Trophoblast cell (in vitro differentiated cells and primary cell): ENCODE data around the gene EIF4G3.

Experiments used
- DNase-seq, 2 donors: peaks; one replicate each; pipeline ENCODE4 v3.0.0-alpha.2; 2016
- H2AFZ ChIP-seq: 2 replicates; pipeline ENCODE4 v1.6.1; 2013; ENCODE audit warnings: low read length, moderate library complexity, mild to moderate bottlenecking; ENCODE audit not compliant: insufficient read depth, poor library complexity
- H2AK5ac ChIP-seq: 2 replicates; pipeline ENCODE4 v1.6.1; 2013; ENCODE audit warnings: mild to moderate bottlenecking, low read length
- H2BK120ac ChIP-seq: 2 replicates; pipeline ENCODE4 v1.6.1; 2013; ENCODE audit warnings: low read length, mild to moderate bottlenecking, moderate library complexity; ENCODE audit not compliant: insufficient read depth, poor library complexity
- H2BK12ac ChIP-seq: 2 replicates; pipeline ENCODE4 v1.6.1; 2013; ENCODE audit warnings: mild to moderate bottlenecking, low read length, moderate library complexity
- H2BK5ac ChIP-seq: 2 replicates; pipeline ENCODE4 v1.6.1; 2013; ENCODE audit warnings: low read length, low read depth, moderate library complexity, mild to moderate bottlenecking; ENCODE audit not compliant: poor library complexity
- H3K14ac ChIP-seq: 2 replicates; pipeline ENCODE4 v1.6.1; 2013; ENCODE audit warnings: mild to moderate bottlenecking, low read length
- H3K18ac ChIP-seq: 2 replicates; pipeline ENCODE4 v1.6.1; 2013; ENCODE audit warnings: mild to moderate bottlenecking, low read length
- H3K23ac ChIP-seq: 2 replicates; pipeline ENCODE4 v1.6.1; 2013; ENCODE audit warnings: low read length
- H3K27ac ChIP-seq: 2 replicates; pipeline ENCODE4 v1.5.1; 2013; ENCODE audit warnings: low read depth, mild to moderate bottlenecking, inconsistent platforms, low read length, moderate library complexity
- H3K27me3 ChIP-seq: 2 replicates; pipeline ENCODE4 v1.6.1; 2013; ENCODE audit warnings: inconsistent platforms, mild to moderate bottlenecking, low read length, moderate library complexity; ENCODE audit not compliant: insufficient read depth
- H3K36me3 ChIP-seq, 2 experiments: 1 replicate in 1 of 2; 2 replicates in 1 of 2; pipeline ENCODE4 v1.6.1; 2013; ENCODE audit warnings: low read length in 2 of 2, mild to moderate bottlenecking in 2 of 2, moderate library complexity in 1 of 2; ENCODE audit not compliant: insufficient read depth in 2 of 2, control insufficient read depth in 1 of 2
- H3K4ac ChIP-seq: 2 replicates; pipeline ENCODE4 v1.6.1; 2013; ENCODE audit warnings: low read depth, mild to moderate bottlenecking, low read length, moderate library complexity
- H3K4me1 ChIP-seq, 2 experiments: 1 replicate in 1 of 2; 2 replicates in 1 of 2; pipeline ENCODE4 v1.6.1; 2013; ENCODE audit warnings: low read length in 2 of 2, mild to moderate bottlenecking in 2 of 2, moderate library complexity in 1 of 2; ENCODE audit not compliant: insufficient read depth in 2 of 2, control insufficient read depth in 1 of 2
- H3K4me2 ChIP-seq: 2 replicates; pipeline ENCODE4 v1.6.1; 2013; ENCODE audit warnings: inconsistent platforms, mild to moderate bottlenecking, low read length, moderate library complexity
- H3K4me3 ChIP-seq: 2 replicates; pipeline ENCODE4 v1.5.1; 2013; ENCODE audit warnings: mild to moderate bottlenecking, low read depth, low read length, inconsistent platforms
- H3K79me1 ChIP-seq: one replicate; pipeline ENCODE4 v1.6.1; 2013; ENCODE audit warnings: low read length
- H3K79me2 ChIP-seq: 2 replicates; pipeline ENCODE4 v1.6.1; 2013; ENCODE audit warnings: low read length, mild to moderate bottlenecking; ENCODE audit not compliant: control insufficient read depth, insufficient read depth, poor library complexity
- H3K9ac ChIP-seq: 2 replicates; pipeline ENCODE4 v1.6.1; 2013; ENCODE audit warnings: mild to moderate bottlenecking, low read length
- H3K9me3 ChIP-seq: 2 replicates; pipeline ENCODE4 v1.6.1; 2013; ENCODE audit warnings: low read depth, mild to moderate bottlenecking, control low read depth, inconsistent platforms, low read length; ENCODE audit not compliant: insufficient read depth
- H4K12ac ChIP-seq: 2 replicates; pipeline ENCODE4 v1.6.1; 2013; ENCODE audit warnings: low read depth, mild to moderate bottlenecking, low read length, moderate library complexity
- H4K8ac ChIP-seq: 2 replicates; pipeline ENCODE4 v1.6.1; 2013; ENCODE audit warnings: low read depth, mild to moderate bottlenecking, low read length, moderate library complexity
- H4K91ac ChIP-seq: one replicate; pipeline ENCODE4 v1.6.1; 2013; ENCODE audit warnings: low read depth, mild to moderate bottlenecking, low read length, moderate library complexity
- WGBS: extraction: QIAGEN DNeasy Blood & Tissue Kit; methylation state at CpG from one replicate; pipeline ENCODE4 v1.1.7; 2013; ENCODE audit warnings: missing lambda C conversion rate; ENCODE audit not compliant: insufficient read length, insufficient coverage; ENCODE audit errors: extremely low coverage; 5-methylcytosine and 5-hydroxymethylcytosine counted together

Gene EIF4G3

GRCh38 chr1:21084111-21084810, 92.4 kb downstream of the EIF4G3 start:
- H3K4me1 ChIP-seq = no peaks in the 10 kb centered on the region
- no peak overlapping the region for H2BK12ac ChIP-seq
- no peak for DNase-seq
- no peak overlapping the region for H3K4ac ChIP-seq
- no peak overlapping the region for H4K91ac ChIP-seq
- no peak overlapping the region for H4K8ac ChIP-seq
- H3K14ac ChIP-seq = no peak overlapping the region
- no CpG with 5 or more reads among the region's 4 CpGs for WGBS
- H3K9ac ChIP-seq = no peak overlapping the region
- H2BK5ac ChIP-seq = no peak overlapping the region
- H3K36me3 ChIP-seq = peaks cover 1 to 6% of the 10 kb centered on the region in 2 experiments
- H3K79me2 ChIP-seq = no peaks in the 10 kb centered on the region
- no peak overlapping the region for H3K4me2 ChIP-seq
- no peak overlapping the region for H2AK5ac ChIP-seq
- no peak overlapping the region for H3K18ac ChIP-seq
- H2BK120ac ChIP-seq = no peak overlapping the region
- H3K27me3 ChIP-seq = no peaks in the 10 kb centered on the region
- H2AFZ ChIP-seq = no peak overlapping the region
- H3K27ac ChIP-seq = no peak overlapping the region
- no peaks in the 10 kb centered on the region for H3K9me3 ChIP-seq
- no peak overlapping the region for H3K23ac ChIP-seq
- H3K79me1 ChIP-seq = no peaks in the 10 kb centered on the region
- H3K4me3 ChIP-seq = no peak overlapping the region
- no peak overlapping the region for H4K12ac ChIP-seq

GRCh38 chr1:21082073-21082472, 94.6 kb downstream of the EIF4G3 start:
- H3K4ac ChIP-seq = no peak overlapping the region
- no peak overlapping the region for H3K9ac ChIP-seq
- no CpG with 5 or more reads among the region's 6 CpGs for WGBS

GRCh38 chr1:21077085-21077484, 99.6 kb downstream of the EIF4G3 start:
- no peak overlapping the region for H4K8ac ChIP-seq
- no peak overlapping the region for H3K9ac ChIP-seq
- no peak overlapping the region for H3K18ac ChIP-seq
- DNase-seq = no peak
- H2AFZ ChIP-seq = no peak overlapping the region
- H3K36me3 ChIP-seq = peaks cover 2 to 6% of the 10 kb centered on the region in 2 experiments
- H2BK120ac ChIP-seq = no peak overlapping the region
- H3K14ac ChIP-seq = no peak overlapping the region
- H4K12ac ChIP-seq = no peak overlapping the region
- no peak overlapping the region for H3K27ac ChIP-seq
- H4K91ac ChIP-seq = no peak overlapping the region
- no peak overlapping the region for H3K4me2 ChIP-seq
- H3K79me2 ChIP-seq = no peaks in the 10 kb centered on the region
- no peak overlapping the region for H3K23ac ChIP-seq
- no peaks in the 10 kb centered on the region for H3K27me3 ChIP-seq
- H3K4ac ChIP-seq = no peak overlapping the region
- peak overlapping the region; percentile 40 for H2BK12ac ChIP-seq
- no peak overlapping the region for H3K4me3 ChIP-seq
- no peaks in the 10 kb centered on the region for H3K9me3 ChIP-seq
- H2BK5ac ChIP-seq = no peak overlapping the region
- H3K79me1 ChIP-seq = no peaks in the 10 kb centered on the region
- H3K4me1 ChIP-seq = no peaks in the 10 kb centered on the region
- no peak overlapping the region for H2AK5ac ChIP-seq

More at GRCh38 chr1:21082073-21082472, 94.6 kb downstream of the EIF4G3 start:
- Histone ChIP-seq H3K4me1 (no peaks in the 10 kb centered on the region), H3K79me1 (no peaks in the 10 kb centered on the region), H4K8ac (no peak overlapping the region), H3K23ac (no peak overlapping the region), H2BK12ac (no peak overlapping the region), H2AK5ac (no peak overlapping the region), H3K27me3 (no peaks in the 10 kb centered on the region), H3K27ac (no peak overlapping the region), H3K36me3 (peaks cover 1 to 4% of the 10 kb centered on the region in 2 experiments), H3K18ac (no peak overlapping the region), H3K4me2 (no peak overlapping the region), H3K79me2 (no peaks in the 10 kb centered on the region), H2BK120ac (no peak overlapping the region), H4K12ac (no peak overlapping the region), H2BK5ac (no peak overlapping the region), H3K14ac (no peak overlapping the region), H3K9me3 (no peaks in the 10 kb centered on the region), H3K4me3 (no peak overlapping the region), H2AFZ (no peak overlapping the region), H4K91ac (no peak overlapping the region)
- no peak for DNase-seq

GRCh38 chr1:21072721-21073120, 104.0 kb downstream of the EIF4G3 start:
- Histone ChIP-seq H3K27ac (no peak overlapping the region), H3K18ac (no peak overlapping the region), H3K23ac (no peak overlapping the region), H3K4me1 (no peaks in the 10 kb centered on the region), H3K4me3 (no peak overlapping the region), H3K79me1 (no peaks in the 10 kb centered on the region), H3K9me3 (no peaks in the 10 kb centered on the region), H2AFZ (no peak overlapping the region), H2BK12ac (no peak overlapping the region), H3K9ac (no peak overlapping the region), H2AK5ac (no peak overlapping the region), H3K4me2 (no peak overlapping the region), H4K8ac (no peak overlapping the region), H4K91ac (no peak overlapping the region), H3K79me2 (no peaks in the 10 kb centered on the region), H2BK120ac (no peak overlapping the region), H3K4ac (no peak overlapping the region), H3K36me3 (peaks cover 2 to 5% of the 10 kb centered on the region in 2 experiments), H3K14ac (no peak overlapping the region), H2BK5ac (no peak overlapping the region), H3K27me3 (no peaks in the 10 kb centered on the region), H4K12ac (no peak overlapping the region)
- DNase-seq = peak; percentile 34 to 67
- no CpG with 5 or more reads among the region's 3 CpGs for WGBS
